ENCODE measurements around the gene IQSEC1.
A peak's percentile ranks its signal among the peaks of the same experiment; 100 is the strongest.

Gene IQSEC1

DNA sequence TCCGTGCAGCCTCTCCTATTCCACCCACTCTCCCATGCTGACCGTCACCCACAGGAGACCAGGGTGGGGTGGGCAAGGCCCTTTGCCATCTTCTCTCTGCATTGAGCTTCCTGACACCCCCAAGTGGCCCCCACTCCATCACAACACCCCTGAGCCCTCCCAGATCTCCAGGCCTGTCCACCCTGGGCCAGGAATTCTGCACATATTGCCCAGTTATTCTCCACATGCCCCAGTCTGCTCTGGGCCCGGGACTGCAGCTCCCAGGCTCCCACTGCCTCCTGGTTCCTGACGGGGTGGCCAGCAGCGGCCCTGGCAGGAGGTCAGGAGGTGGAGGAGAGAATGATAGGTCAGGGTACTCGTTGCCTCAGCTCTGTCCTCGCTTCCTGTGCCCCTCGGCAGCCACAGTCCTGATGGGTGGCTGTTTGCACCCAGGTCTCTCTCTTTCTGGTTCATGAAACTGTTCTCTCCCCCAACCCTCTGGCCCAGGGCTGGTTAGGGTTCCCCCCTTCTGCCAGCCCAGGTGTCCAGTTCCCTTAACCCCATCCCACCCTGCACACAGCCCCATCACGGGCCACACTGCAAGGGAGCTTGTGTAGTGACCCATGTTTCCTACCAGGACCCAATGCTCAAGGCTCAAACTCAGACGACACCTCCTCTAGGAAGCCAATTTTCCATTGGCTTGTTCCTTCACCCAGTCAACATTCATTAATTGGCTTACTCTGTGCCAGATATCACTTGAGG is 47.3 kb downstream of the IQSEC1 start:
- no peak for DNase-seq

DNA sequence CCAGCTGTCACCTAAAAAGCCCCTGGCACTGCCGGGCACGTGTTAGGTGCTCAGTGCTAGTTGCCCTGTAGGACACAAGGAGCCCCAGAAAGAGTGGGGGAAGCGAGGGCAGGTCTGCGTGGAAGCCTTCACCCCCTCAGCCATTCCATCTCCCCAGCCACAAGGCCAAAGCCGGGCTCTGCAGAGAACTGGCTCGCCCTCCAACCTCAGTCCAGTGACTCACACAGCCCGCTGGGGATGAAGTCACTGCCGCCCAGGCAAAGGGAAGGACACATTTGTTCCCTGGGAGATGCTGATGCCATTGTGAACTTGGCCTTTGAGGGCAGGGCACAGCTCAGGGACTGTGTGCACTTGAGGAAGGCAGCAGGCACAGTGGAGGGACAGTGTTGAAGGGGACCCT is 48.1 kb downstream of the IQSEC1 start:
- peak; percentile 42 for DNase-seq

DNA sequence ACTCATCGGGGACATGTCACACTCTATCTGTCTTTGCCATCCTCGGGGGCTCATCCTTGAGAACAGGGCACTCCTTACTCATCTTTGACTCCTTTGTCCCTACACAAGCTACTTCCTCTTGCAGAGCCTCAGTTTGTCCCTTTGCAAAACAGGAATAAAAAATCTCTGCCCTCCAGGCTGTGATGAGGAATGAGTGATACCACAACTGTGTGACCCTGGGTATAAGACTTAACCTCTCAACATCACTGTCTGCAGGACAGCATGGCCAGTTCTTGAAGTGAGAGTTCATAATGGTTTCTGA is 48.5 kb downstream of the IQSEC1 start:
- no peak for DNase-seq

DNA sequence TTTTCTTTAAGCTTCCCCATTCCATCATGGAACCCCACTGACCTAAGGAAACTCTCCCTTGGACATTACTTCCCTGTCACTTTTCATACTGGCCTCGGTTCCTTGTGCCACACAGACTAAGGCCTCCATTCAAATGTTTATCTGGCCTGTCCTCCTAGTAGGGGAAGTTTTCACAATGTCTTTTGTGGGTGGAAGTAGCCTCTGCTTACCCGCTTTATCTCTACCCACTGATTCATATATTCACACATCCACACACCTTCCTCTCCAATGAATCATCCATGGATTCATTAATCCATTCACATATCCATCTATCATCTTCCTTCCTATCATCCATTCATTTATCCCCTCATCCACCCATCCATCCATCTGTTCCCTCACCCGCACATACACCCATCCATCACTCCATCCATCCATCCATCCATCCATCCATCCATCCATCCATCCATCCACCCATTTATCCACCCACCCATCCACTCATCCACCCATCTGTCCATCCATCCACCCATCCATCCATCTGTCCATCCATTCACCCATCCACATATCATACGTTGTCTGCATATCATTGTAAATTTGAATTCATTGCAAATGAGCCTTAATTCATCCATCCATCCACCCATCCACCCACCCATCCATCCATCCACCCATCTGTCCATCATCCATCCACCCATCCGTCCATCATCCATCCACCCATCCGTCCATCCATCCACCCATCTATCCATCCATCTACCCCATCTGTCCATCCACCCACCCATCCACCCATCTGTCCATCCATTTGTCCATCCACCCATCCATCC is 49.1 kb downstream of the IQSEC1 start:
- no peak for DNase-seq

DNA sequence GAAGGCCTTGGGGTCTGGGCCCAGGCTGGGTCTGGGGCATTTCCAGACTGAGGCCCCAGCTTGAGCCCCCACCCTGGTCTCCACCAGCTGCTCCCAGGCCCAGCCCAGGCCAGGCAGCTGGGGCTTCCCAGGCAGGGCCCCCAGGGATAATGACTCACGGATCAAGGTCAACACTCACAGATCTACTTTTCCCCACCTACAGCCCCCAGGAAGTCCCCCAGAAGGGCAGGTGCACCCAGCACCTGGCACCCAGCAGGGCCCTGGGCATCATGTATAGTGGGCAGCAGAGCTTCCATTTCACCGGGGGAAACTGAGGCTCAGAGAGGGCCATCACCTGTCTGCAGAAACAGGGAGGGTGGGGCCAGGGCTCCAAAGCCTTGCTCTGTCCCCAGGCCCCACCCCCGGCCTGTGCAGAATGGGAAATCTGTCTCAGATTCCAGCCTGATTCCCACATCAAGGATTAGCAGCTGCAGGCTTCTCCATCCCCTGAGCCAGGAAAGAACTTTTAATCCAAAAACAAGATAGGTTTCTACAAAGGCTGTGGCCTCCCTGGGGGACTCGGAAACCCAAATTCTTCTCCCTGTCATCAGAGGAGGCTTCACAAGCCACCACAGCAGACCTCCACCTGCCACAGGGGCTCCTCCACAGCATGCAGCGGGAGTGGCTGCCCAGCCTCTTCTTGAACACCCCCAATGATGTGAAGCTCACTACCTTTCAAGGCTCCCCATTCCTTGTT is 49.8 kb downstream of the IQSEC1 start:
- no peak for DNase-seq

DNA sequence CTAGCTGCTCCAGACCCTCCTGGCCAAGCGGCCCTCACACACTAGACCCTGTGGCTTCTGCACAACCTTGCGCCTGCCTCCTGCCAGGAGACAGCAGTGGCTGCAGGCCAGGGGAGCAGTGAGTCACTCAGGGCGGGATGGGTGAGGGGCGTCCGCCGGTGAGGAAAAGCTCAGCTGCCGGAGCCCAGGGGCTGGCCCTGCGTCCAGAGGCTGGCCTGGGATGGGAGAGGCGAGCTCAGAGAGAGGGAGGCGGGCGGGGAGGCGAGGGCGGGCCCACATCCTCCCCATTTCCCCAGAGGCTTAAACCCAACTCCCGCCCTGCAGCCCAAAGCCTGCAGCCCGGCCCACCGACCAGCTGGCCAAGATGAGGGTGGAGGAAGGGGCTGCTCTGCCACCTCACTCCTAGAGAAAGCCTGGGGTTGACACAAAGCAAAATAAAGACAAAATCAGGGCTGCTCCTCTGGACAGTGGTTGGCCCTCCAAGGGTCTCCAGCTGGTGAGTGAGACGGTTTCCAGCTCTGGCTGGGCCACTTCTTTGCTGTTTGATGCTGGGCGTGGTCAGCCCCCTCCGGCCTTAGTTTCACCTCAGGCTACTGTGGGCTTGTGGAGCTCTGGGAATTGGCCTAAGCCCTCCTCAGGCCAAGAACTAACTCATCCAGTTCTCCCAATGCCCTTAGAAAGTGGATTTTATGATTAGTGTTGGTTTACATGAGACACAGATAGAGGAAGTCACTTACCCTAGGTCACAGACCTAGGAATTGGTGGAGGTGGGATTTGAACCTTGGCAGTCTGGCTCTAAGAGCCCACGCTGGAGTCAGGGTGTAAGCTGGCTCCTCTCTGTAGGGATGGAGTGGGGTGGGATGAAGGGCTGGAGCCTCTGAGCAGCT is 50.6 kb downstream of the IQSEC1 start:
- peak; percentile 18 for DNase-seq

DNA sequence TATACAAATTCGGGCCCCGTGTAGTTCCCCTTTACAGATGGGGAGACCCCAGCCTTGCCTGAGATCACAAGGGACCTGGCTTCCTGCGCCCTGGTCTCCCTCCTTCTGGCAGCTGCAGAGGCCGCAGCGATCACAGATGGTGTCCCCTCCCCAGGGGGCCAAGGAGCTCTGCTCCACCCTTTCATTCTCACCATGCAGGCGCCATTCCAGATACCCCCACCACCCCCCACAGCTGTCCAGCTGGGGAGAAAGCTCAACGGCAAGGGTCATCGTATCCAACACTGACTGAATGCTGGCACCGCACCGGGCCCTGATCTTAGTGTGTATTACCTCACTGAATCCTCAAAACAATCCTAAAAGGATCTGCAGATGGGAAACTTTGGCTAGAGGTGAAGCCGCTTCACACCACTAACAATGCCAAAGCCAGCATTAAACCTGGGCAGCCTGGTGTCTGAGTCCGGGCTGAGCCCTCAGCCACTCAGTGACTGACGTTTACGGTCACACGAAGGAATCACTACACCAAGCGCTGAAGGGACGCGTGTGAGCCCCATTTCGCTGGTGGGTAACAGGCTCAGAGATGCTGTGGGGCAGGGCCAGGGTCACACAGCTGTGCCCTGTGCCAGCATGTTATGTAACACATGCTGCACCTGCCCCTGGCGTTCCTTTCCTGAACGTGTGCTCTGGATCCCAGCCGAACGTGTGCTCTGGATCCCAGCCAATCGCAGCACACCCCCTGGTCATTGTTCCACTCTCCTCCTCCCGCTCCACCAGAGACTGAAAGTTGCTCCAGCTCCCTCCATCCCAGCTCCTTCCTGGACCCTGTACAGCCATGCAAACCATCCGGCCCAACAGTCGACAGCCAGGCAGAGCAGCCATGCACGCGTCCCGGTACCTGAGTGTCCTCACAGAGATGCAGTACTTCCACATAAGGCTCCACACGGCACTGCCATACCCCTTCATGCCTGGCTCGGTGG is 51.8 kb downstream of the IQSEC1 start:
- peak; percentile 58 for DNase-seq

DNA sequence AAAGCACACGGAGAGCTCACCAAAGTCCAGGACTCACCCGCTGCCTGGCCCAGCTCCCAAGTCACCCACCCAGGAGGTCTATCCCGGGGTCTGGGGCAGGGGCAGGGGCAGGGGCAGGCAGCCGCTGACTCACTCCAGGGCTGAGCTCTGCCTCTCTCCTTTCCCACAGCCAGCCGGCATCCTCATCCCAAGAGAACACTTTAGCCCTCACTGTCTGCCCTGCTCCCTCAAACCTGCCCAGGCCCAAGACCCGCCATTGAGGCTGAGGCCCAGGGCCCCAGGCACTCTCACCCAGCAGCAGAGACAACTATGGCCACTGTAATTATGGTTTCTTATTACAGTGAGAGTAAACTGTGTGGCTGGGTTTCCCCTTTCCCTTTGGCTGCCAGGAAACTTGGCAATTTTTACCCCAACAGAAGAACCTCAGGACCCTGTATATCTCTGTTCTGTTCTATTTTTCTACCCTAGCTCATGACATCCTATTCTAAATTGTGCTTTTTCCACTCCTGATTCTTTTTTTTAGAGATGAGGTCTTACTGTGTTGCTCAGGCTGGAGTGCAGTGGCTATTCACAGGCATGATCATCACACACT is 53.0 kb downstream of the IQSEC1 start:
- DNase-seq = no peak

DNA sequence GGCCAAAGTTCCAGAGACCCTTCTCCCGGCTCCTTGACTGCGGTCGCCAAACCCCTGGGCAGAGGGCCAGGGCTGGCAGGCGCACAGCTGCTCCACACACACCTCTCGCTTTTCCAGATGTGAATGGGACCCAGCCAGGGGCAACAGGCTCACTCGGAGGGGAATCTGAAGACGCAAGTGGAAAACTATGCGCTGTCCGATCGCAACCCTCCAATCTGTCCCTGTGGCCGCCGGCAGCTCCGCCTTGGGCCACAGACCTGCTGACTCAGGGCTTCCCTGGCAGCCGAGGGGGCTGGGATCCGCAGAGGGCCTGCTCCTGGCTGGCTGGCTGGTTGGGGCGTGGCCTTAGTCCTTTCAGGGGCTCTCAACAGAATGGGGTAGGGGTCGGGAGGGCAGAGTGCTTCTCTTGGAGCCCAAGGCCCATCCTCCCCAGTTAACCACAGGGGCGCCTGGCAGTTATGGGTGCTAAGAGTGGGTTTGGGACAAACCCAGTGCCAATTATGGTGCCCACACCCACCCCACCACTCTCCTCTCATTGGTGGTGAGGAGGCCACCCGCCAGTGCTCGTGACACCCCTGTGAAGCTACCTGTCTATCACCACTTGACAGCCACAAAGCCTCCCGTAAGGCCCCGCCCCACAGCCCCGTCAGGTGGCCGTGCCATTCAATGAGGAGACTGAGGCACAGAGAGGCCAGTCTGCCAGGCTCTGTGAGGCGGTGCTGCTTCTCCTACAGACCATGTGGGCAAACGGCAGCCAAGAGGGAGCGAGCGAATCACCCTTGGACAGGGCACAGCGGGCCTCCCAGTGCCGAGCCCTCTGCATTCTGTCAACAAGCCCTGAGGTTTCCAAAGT is 53.8 kb downstream of the IQSEC1 start:
- no peak for DNase-seq

DNA sequence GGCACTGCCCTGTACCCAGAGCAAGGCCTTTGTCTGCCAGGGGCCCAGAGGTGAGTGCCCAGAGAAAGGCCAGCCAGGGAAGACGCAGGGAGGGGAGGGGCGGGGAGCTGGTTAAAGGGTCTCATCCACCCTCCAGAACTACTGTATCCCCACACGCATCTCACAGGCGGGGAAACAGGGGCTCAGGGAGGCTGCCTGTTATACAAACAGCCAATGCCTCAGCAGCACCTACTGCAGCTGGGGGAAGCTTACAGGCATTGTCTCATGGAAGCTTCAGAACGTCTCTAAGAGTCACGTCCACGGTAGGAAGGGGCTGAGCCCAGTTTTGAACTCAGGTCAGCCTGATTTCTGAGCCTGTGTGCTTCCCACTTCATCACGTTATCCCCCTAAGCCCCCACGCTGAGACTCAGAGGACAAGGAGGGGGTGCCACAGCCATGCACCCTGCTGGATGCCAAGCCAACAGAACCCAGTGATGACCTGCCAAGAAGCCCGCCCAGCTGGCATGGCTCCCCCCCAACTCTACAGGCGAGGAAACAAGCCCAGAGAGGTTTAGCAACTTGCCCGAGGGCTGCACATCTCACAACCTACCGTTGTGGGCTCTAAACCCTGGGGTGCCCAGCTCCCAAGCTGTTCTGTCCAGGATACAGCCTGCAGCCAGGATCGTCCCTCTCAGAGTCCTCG is 54.5 kb downstream of the IQSEC1 start:
- no peak for DNase-seq

DNA sequence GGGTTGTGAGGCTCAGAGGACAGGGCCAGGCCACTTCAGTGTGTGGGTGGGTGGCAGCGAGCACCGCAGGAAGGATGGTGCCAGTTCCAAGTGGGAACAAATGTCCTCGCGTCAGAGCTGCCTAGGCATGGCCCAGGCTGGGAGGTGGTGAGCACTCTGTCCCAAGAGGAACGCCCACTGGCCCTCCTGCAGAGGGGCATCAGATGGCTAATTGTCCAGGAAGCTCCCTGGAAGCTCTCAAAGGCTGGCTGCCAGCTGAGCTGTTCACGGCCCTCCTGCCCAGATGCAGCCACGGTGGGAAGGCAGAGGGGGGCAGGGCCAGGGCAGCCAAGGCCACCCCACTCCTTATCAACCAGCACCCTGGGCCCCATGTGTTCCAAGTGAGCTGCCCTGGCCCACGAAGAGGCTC is 55.2 kb downstream of the IQSEC1 start:
- DNase-seq = no peak

DNA sequence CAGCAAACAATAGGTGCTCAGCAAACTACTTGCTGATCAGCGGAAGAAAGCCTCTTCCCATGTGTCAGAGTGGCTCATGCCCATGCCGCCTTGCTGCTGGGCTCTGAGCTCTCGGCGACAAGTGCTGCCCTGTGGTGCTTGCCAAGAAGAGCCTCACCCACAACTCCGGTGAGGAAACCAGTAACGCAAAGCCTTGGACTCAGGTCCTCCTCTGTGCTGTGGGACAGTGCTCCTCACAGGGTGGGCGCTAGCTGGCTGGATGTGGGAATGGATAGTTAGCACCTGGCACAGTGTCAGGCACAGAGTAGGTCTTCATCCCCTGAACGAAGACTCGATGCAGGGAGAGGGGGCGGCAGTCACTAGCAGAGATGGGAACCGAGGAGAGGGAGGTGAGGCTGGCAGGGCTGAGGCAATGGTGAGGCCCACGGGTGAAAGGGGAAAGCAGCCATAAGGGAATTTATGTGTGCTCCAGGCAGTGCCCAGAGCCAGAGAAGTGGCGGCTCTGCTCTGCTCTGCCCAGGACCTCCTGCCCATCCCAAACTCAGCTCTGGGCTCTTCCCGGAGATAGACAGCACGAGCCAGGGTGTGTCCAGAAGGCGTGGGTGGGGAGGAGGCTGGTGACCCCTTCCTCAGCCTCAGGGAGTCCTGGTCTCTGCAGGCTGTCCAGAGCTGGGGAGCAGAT is 55.7 kb downstream of the IQSEC1 start:
- no peak for DNase-seq

DNA sequence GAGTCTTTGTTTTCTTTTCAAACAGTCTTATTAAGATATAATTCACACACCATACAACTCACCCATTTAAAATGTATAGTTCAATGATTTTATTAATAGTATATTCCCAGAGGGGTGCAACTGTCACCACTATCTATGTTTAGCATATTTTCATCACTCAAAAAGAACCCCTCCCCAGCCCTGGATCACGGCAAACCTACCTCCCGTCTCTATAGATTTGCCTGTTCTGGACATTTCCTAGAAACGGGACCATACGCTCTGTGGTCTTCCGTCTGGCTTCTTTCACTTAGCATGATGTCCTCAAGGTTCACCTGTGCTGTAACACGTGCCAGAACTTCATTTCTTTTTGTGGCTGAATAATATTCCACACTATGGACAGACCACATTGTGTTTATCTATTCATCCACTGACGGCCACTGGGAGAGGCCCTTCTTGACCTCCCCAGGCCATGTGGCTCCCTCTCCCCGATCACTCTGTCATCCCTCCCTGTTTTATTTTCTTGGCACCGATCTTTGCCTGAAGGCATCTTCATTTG is 56.4 kb downstream of the IQSEC1 start:
- DNase-seq = no peak

DNA sequence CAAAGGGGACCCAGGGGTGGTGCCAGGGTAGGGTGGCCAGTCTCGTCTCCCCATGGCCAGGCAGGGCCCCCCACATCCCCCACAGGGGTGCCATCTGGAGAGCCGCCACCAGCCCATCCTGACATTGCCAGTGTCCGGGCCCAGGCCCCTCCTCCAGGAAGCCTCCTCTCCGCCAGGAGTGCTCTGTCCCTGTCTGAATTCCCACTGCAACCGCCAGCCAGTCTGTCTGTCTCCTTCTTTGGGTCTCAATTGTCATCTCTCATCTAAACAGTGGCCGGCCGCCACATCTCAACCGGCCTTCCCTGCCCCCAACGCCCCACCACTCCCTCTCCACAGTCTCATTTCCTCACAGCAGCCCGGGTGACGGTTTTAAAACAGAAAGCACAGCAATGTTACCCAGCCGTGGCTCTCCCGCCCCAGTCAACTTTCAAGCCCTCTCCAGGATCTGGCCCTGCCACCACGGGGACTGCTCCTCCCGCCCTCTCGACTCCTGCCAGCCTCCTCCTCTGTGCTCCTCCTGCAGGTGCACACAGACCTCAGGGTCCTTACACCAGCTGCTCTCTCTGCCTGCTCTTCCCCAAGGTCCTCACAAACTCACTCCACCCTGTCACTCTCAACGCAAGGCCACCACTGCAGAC is 57.0 kb downstream of the IQSEC1 start:
- peak; percentile 81 for DNase-seq

DNA sequence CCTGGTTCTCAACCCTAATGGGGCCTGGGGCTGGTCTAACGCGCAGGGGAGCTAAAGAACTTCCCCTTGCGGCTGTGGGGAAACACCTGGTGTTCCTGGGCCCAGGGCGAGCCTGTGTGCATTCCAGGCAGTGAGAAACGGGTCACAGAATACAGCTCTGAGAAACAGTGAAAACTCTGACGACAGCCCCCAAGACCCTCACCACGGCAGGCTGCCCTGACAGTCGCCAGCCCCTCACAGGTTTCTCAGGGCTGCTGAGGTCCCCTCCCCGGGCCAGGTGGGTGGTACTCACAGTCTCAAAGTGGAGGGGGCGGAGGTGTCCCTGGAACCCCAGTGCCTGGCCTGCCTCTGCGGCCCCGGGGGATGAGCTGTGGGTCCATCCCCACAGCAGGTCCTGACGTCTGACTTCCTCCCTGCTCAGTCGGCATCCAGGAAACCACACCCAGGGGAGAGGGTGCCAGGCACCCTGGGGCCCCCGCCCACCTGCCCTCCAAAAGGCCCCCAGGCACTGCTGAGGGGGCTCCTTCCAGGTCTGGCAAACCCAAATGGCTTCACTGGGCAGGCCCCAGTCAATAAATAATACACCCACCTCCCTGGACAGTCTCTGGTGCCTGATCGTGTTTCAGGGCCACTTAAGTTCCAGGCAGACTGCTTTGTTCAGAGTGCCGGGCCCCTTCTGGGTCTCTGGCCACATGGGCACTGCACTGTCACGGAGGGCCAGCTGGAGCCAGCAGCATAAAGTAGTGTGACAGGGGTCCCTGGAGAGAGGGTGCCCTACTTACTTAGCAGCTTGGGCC is 57.7 kb downstream of the IQSEC1 start:
- peak; percentile 88 for DNase-seq

DNA sequence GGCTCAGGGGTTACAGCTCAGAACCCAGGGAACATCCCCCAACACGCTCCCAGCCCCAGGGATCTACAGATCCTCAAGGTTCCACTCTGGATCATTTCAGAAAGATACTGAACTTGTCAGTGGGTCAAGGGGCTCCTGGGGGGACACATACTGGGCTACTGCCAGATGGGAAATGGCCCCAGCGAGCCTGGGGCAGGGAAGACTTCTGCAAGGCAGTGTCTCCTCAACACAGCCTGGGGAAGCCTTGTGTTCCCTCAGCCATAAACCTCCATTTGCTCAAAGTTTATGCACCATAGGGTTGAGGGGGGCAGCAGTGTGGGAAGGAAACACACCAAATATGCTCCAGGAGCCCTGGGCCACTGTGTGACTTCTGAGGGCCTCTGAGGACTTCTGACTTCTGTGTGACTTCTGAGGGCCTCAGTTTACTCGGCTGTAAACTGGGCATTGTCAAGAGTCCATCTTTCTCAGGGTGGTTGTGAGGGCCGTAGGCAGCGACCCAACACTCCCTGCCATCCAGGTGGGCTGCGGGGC is 58.4 kb downstream of the IQSEC1 start:
- no peak for DNase-seq
